GM20000 (cell line): Measurements from ENCODE around the gene HIRA.

Experiments used
- DNase-seq: peaks from one replicate; pipeline ENCODE4 v3.0.0; 2012; ENCODE audit warnings: low spot score
- CTCF ChIP-seq: IDR thresholded peaks from 2 replicates; pipeline ENCODE4 v1.5.1; 2012; ENCODE audit warnings: mild to moderate bottlenecking, control low read depth; ENCODE audit errors: extremely low read depth, missing control alignments

HIRA gene

GRCh38 chr22:19454156-19454555 lies 22.6 kb upstream of the HIRA start:
- TF ChIP-seq CTCF: no peak
- no peak for DNase-seq

- DNase-seq: no peak
- TF ChIP-seq CTCF: no peak
These were observed 22.2 kb upstream of the HIRA start for GRCh38 chr22:19453718-19454117.

GRCh38 chr22:19451570-19451969 lies 20.0 kb upstream of the HIRA start:
- no peak for TF ChIP-seq CTCF
- no peak for DNase-seq

- no peak for DNase-seq
- TF ChIP-seq CTCF: no peak
These were observed 19.0 kb upstream of the HIRA start for GRCh38 chr22:19450363-19451175.

GRCh38 chr22:19449422-19449767 lies 17.9 kb upstream of the HIRA start:
- DNase-seq: no peak
- TF ChIP-seq CTCF: no peak

- DNase-seq: peak; percentile 60
- no peak for TF ChIP-seq CTCF
These were observed 17.3 kb upstream of the HIRA start for GRCh38 chr22:19448739-19449421.

GRCh38 chr22:19448076-19448607 lies 16.6 kb upstream of the HIRA start:
- TF ChIP-seq CTCF: no peak
- DNase-seq: peak; percentile 80
